Upper lobe of right lung (tissue), 1 donor: ENCODE data around the gene TENT4A. TPM values are rescaled to one million over a fixed set of nuclear protein-coding genes. Genes with fewer than 3 reads are reported as not detected.

Experiments used
- ATAC-seq: fragments of 200-7000 bp; cut with Tn5 transposase; one replicate; pipeline ENCODE4 v1.9.1; 2020; ENCODE audit warnings: mild to moderate bottlenecking, moderate library complexity
- DNase-seq: peaks from one replicate; pipeline ENCODE4 v3.0.0-alpha.2; 2020
- H3K27ac ChIP-seq: fragments of 200-600 bp; one replicate; pipeline ENCODE4 v1.8.0; 2022
- H3K27me3 ChIP-seq: fragments of 200-600 bp; one replicate; pipeline ENCODE4 v1.8.0; 2022; ENCODE audit warnings: mild to moderate bottlenecking
- H3K36me3 ChIP-seq: fragments of 200-600 bp; one replicate; pipeline ENCODE4 v1.8.0; 2022
- H3K4me1 ChIP-seq: fragments of 200-600 bp; one replicate; pipeline ENCODE4 v1.8.0; 2022
- H3K4me3 ChIP-seq: fragments of 200-600 bp; one replicate; pipeline ENCODE4 v1.8.0; 2022; ENCODE audit warnings: mild to moderate bottlenecking
- H3K9me3 ChIP-seq: fragments of 200-600 bp; one replicate; pipeline ENCODE4 v1.8.0; 2022
- CTCF ChIP-seq: fragments of 200-600 bp; IDR thresholded peaks from one replicate; pipeline ENCODE4 v1.8.0; 2022; ENCODE audit warnings: antibody characterized with exemption
- intact Hi-C: fragments of 100-400 bp; cut with DNase I; formaldehyde crosslinking; loops from one replicate; pipeline ENCODE4 v1.11.0; 2022
- total RNA-seq: library from RNA; stranded (reverse); fragmentation: NEBNext Ultra II Directional; extraction: Animal tissue kit (Norgen Biotek cat#: 25700); gene quantifications from one replicate; pipeline ENCODE4 v1.2.1, GENCODE V29; 2021
- donor health status: DM: no; HTN: yes; CAD: no; lungs with severe emphysema.

TENT4A gene
- total RNA-seq, 1 donor from 2014 or later, result 19.9 TPM

- H3K36me3 ChIP-seq, result no peaks in the 10 kb centered on the region
- ATAC-seq, result peak; percentile 27
- H3K4me3 ChIP-seq, result no peak overlapping the region
- no peak for TF ChIP-seq CTCF
- DNase-seq, result peak; percentile 79
- H3K4me1 ChIP-seq, result no peaks in the 10 kb centered on the region
- no peaks in the 10 kb centered on the region for H3K9me3 ChIP-seq
- intact Hi-C loops, result no loop called here
- H3K27ac ChIP-seq, result no peak overlapping the region
- no peaks in the 10 kb centered on the region for H3K27me3 ChIP-seq
These were observed 73.7 kb downstream of the TENT4A start for GRCh38 chr5:6786786-6787495.

GRCh38 chr5:6787941-6788340 is 74.7 kb downstream of the TENT4A start:
- Histone ChIP-seq H3K27me3 (peaks cover 5% of the 10 kb centered on the region), H3K9me3 (no peaks in the 10 kb centered on the region), H3K36me3 (no peaks in the 10 kb centered on the region), H3K4me1 (no peaks in the 10 kb centered on the region), H3K27ac (no peak overlapping the region), H3K4me3 (no peak overlapping the region)
- TF ChIP-seq CTCF, result no peak
- intact Hi-C loops, result no loop called here
- ATAC-seq, result no peak
- DNase-seq, result no peak

GRCh38 chr5:6788439-6788838 is 75.2 kb downstream of the TENT4A start:
- Histone ChIP-seq H3K4me1 (no peaks in the 10 kb centered on the region), H3K27me3 (peaks cover 8% of the 10 kb centered on the region), H3K9me3 (no peaks in the 10 kb centered on the region), H3K4me3 (no peak overlapping the region), H3K27ac (no peak overlapping the region), H3K36me3 (no peaks in the 10 kb centered on the region)
- DNase-seq (no peak), ATAC-seq (no peak)
- TF ChIP-seq CTCF, result no peak
- intact Hi-C loops, result no loop called here

GRCh38 chr5:6788956-6789649 is 75.9 kb downstream of the TENT4A start:
- ATAC-seq (peak; percentile 36), DNase-seq (no peak)
- Histone ChIP-seq H3K4me3 (no peak overlapping the region), H3K27ac (no peak overlapping the region), H3K9me3 (no peaks in the 10 kb centered on the region), H3K4me1 (no peaks in the 10 kb centered on the region), H3K27me3 (peaks cover 8% of the 10 kb centered on the region), H3K36me3 (no peaks in the 10 kb centered on the region)
- intact Hi-C loops, result no loop called here
- no peak for TF ChIP-seq CTCF

DNA sequence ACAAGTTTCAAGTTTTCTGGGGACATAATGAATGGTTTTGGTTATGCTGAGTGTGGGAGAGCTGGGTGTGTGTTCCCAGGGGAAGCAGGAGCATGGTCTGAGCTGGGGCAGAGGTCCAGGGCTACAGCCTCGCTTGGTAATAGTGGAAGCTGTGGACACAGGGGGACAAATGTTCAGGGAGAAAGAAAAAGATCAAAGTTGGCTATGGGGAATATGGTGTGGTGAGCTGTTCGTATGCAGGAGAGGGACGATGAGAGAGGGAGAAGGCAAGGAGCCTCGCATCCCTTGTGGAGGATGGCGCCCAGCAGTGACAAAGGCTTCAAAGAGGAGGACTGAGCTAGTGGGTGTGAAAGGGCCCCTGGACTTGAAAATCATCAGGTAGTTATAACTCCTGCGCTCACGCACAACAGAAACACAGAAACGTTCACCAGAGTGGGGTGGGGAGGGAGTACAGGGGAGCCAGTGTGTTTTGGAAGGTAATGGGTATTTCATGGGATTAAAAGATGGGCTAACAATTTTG is 77.2 kb downstream of the TENT4A start:
- H3K4me3 ChIP-seq, result no peak overlapping the region
- no peak for ATAC-seq
- intact Hi-C loops, result no loop called here

More for the DNA sequence above, 77.2 kb downstream of the TENT4A start:
- Histone ChIP-seq H3K9me3 (no peaks in the 10 kb centered on the region), H3K4me1 (no peaks in the 10 kb centered on the region), H3K27me3 (peaks cover 8% of the 10 kb centered on the region), H3K27ac (no peak overlapping the region), H3K36me3 (no peaks in the 10 kb centered on the region)
- no peak for DNase-seq
- TF ChIP-seq CTCF, result no peak
